Measurements from ENCODE around the gene ATF6B. TPM values are rescaled to one million over a fixed set of nuclear protein-coding genes. Genes with fewer than 3 reads are reported as not detected.

The ATF6B gene
- total and polyA plus RNA-seq, 2 of the 13 experiments (the other 11 are each of a cell fraction or from before 2014, with no cell fraction given) = 18.1 to 44.0 TPM

GRCh38 chr6:32154514-32155161 is 26.6 kb upstream of the ATF6B start (continued):
- no peak for TF ChIP-seq SOX6 (IDR thresholded peaks at IDR 0.05)
- TF ChIP-seq SOX6 (CRISPR knock-in tag; IDR thresholded peaks at IDR 0.05) = no peak
- no peak; the same call in 1 of the 2 replicates for TF ChIP-seq ZNF740 (CRISPR knock-in tag; IDR thresholded peaks at IDR 0.05)
- TF ChIP-seq AKAP8 (CRISPR knock-in tag; IDR thresholded peaks at IDR 0.05) = no peak
- no peak; the same call in 1 of the 2 replicates for TF ChIP-seq PHF8 (CRISPR knock-in tag; IDR thresholded peaks at IDR 0.05)
- TF ChIP-seq MED8 (CRISPR knock-in tag; IDR thresholded peaks at IDR 0.05; ENCODE audit: insufficient replicate concordance) = no peak
- no peak for TF ChIP-seq CHD2 (IDR thresholded peaks at IDR 0.05; ENCODE audit: low read depth, low read length)
- 0 out of 2 replicates have a peak, but pooled peaks have one; percentile 10 for TF ChIP-seq PPARG (CRISPR knock-in tag; conservative IDR thresholded peaks at IDR 0.05)
- no peak for TF ChIP-seq ATF6 (CRISPR knock-in tag; conservative IDR thresholded peaks at IDR 0.05)
- no peak for TF ChIP-seq POLR2AphosphoS5 (IDR thresholded peaks at IDR 0.05; ENCODE audit: low read depth, low read length)
- TF ChIP-seq ZNF251 (CRISPR knock-in tag; IDR thresholded peaks at IDR 0.05) = no peak
- TF ChIP-seq ATF7-NPFF (CRISPR knock-in tag; IDR thresholded peaks at IDR 0.05; ENCODE audit: low read depth) = no peak
- TF ChIP-seq GABPA (IDR thresholded peaks at IDR 0.05; ENCODE audit: low read depth, low read length) = no peak
- TF ChIP-seq GABPA (CRISPR knock-in tag; IDR thresholded peaks at IDR 0.05; ENCODE audit: low read depth) = no peak
- TF ChIP-seq SMAD1 (CRISPR knock-in tag; IDR thresholded peaks at IDR 0.05; ENCODE audit: borderline replicate concordance, low read depth) = 0 out of 2 replicates have a peak, but pooled peaks have one; percentile 89
- TF ChIP-seq IKZF4 (CRISPR knock-in tag; IDR thresholded peaks at IDR 0.05; ENCODE audit: borderline replicate concordance, low read depth, not compliant biosample characterization) = peak; percentile 71
- TF ChIP-seq ONECUT2 (CRISPR knock-in tag; IDR thresholded peaks at IDR 0.05) = peak; percentile 25; the same call in 1 of the 2 replicates
- no peak for TF ChIP-seq KDM1A (CRISPR knock-in tag; IDR thresholded peaks at IDR 0.05)
- no peak; the same call in 1 of the 2 replicates for TF ChIP-seq KDM5A (IDR thresholded peaks at IDR 0.05; ENCODE audit: borderline replicate concordance, low read length)
- no peak for TF ChIP-seq ZNF468 (CRISPR knock-in tag; IDR thresholded peaks at IDR 0.05)
- TF ChIP-seq ZNF589 (CRISPR knock-in tag; conservative IDR thresholded peaks at IDR 0.05) = peak; percentile 63; the same call in 1 of the 2 replicates
- no peak for TF ChIP-seq ZNF691 (CRISPR knock-in tag; IDR thresholded peaks at IDR 0.05; ENCODE audit: borderline replicate concordance, low read depth)
- TF ChIP-seq HMGA1 (CRISPR knock-in tag; conservative IDR thresholded peaks at IDR 0.05) = no peak
- TF ChIP-seq ZNF281 (CRISPR knock-in tag; IDR thresholded peaks at IDR 0.05; ENCODE audit: borderline replicate concordance) = peak; percentile 67
- peak; percentile 89 for TF ChIP-seq THAP7 (CRISPR knock-in tag; IDR thresholded peaks at IDR 0.05)

Measured in HepG2 (cell line).